ENCODE results near the gene KRTAP19-1.
"Not testable (repeated sequence)": the region's sequence is repeated elsewhere in the genome, so short reads cannot be mapped to it uniquely, and the experiment has no call there.

Gene KRTAP19-1

DNA sequence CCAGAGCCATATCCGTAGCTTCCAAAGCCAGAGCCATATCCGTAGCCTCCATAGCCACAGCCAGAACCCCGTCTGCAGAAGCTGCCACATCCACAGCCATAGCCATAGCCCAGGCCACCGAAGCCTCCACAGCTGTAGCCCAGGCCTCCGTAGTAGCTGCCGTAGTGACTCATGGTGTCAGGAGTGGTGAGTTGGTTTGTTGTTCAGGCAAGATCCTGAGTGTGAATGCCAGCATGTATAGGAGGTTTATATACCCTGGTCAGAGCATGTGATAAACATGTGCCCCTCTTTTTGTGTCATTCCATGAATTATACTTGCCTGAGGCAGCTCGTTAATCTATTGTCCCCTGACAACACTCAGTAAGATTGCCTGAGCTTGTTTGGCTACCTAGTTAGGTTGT is at the start of gene KRTAP19-1:
TSS of gene KRTAP19-1 (minus strand) at position 223 of the 400 bp plus-strand sequence. CDS start at position 173, 50 bp downstream.
- DNase-seq (ENCODE audit: low read depth, low spot score) = no peak

DNA sequence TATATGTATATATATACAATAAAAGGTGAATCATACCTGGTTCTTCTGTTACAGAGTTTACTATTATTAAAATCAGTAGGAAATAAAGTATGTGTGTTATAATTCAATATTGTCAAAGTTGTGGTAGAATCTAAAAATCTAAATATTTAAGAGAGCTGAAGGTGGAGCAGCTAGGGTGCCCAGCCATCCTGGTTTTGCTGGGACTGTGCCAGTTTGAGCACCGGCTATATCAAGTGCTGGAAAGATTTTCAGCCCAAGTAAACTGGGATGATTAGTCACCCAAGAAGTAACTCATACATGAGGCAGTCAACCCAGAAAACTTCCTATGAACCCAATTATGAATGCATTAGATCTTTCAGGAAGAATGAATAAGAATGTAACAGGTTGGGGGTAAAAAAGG is 38.7 kb upstream of the KRTAP19-1 start:
- DNase-seq (ENCODE audit: low read depth, low spot score) = no peak

DNA sequence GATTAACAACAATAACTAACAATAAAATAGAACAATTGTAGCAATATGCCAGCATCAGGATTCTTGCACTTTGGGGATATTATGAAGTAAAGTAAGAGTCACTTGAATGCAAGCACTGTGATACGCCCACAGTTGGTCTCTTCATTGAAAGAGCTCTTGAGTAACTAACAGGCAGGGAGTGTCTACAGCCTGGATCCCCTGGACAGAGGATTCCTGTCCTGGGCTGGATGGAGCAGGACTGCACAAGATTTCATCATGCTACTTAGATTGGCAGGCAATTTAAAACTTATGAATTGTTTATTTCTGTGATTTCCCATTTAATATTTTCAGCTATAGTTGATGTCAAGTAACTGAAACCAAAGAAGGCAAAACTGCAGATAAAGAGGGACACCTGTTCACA is 35.5 kb upstream of the KRTAP19-1 start:
- DNase-seq (ENCODE audit: low read depth, low spot score) = no peak

DNA sequence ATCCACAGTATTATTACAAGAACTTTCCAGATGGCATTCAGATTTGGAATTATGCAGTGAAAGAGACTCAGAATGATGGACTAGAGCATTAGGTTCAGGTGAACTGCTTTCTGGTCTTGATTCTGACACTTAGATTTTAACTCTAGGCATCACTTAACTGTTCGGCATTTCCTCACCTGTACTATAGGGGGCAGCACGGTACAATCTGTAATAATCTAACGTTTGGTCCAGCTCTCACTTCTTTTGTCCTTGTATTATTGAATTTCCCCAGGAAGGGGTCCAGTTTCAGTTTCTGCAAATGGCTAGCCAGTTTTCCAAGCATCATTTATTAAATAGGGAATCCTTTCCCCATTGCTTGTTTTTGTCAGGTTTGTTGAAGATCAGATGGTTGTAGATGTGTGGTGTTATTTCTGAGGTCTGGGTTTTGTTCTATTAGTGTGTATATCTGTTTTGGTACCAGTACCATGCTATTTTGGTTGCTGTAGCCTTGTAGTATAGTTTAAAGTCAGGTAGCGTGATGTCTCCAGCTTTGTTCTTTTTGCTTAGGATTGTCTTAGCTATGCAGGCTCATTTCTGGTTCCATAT is 25.5 kb upstream of the KRTAP19-1 start:
- DNase-seq (ENCODE audit: low read depth, low spot score) = not testable (repeated sequence)

DNA sequence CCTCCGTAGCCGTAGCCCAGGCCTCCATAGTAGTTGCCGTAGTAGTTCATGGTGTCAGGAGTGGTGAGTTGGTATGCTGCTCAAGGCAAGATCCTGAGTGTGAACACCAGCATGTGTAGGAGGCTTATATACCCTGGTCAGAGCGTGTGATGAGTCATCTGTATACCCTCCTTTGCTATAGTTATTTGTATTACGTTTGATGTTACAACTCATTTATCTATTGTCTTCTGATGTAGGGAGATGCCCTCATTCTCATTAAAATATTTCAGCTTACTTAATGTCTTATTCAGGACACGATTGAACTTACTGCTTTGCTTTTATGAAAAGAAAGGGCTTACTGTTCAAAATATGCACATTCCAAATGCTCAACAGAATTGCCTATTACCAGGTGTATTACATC is 21.9 kb upstream of the KRTAP19-1 start, which contains the start of gene KRTAP19-5:
TSS of gene KRTAP19-5 (minus strand) at position 101 of the 400 bp plus-strand sequence. CDS start at position 50, 51 bp downstream.
- DNase-seq (ENCODE audit: low read depth, low spot score) = no peak

DNA sequence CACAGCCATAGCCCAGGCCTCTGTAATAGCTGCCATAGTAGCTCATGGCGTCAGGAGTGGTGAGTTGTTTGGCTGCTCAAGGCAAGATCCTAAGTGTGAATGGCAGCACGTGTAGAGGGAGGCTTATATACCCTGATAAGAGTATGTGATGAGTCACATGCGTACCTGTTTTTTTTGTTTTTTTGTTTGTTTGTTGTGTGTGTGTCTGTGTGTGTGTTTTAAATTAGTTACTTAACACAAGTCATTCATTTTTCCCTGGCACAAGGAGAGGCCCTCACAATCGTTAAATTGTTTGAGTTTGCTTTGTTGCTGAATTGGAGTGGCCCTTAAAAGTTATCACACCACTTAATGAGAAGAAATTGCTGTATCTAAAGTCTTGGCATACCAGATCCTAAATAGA is 16.9 kb upstream of the KRTAP19-1 start, which contains the start of gene KRTAP19-4:
TSS of gene KRTAP19-4 (minus strand) at position 101 of the 400 bp plus-strand sequence. CDS start at position 46, 55 bp downstream.
- DNase-seq (ENCODE audit: low read depth, low spot score) = no peak

DNA sequence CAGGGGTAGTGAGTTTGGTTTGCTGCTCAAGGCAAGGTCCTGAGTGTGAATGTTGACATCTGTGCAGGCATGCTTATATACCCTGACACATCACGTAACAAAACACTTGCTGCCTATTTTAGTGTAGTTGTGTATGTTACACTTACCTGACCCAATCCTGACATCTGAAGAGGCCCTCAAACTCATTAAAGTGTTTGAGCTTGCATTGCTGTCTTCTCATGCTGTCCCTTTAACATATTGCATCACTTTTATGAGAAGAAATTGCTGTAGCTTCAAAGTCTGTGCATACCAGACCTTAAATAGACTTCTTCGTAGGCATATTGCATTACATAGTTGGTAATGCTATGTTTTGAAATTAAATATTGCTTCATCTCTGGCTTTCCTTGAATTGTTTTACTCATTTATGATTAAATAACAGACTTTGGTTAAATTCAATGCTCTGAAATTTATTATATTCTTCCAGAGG is 11.8 kb upstream of the KRTAP19-1 start, which contains the start of gene KRTAP19-3:
TSS of gene KRTAP19-3 (minus strand) at position 51 of the 466 bp plus-strand sequence. CDS start 56 bp downstream, outside the sequence.
- no peak for DNase-seq (ENCODE audit: low read depth, low spot score)

DNA sequence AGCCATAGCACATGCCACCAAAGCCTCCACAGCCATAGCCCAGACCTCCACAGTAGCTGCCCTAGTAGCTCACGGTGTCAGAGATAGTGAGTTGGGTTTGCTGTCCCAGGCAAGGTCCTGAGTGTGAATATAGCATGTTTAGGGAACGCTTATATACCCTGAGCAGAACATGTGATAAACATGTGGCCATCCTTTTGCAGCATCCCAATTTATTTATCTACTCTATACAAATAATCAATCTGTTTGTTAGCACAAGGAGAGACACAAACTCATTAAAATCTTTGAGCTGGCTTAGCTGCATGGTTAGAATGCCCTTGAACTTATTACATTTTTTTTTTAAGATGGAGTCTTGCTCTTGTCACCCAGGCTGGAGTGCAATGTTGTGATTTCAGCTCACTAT is 7.2 kb upstream of the KRTAP19-1 start, which contains the start of gene KRTAP19-2:
TSS of gene KRTAP19-2 (minus strand) at position 101 of the 400 bp plus-strand sequence. CDS start at position 13, 88 bp downstream.
- no peak for DNase-seq (ENCODE audit: low read depth, low spot score)

DNA sequence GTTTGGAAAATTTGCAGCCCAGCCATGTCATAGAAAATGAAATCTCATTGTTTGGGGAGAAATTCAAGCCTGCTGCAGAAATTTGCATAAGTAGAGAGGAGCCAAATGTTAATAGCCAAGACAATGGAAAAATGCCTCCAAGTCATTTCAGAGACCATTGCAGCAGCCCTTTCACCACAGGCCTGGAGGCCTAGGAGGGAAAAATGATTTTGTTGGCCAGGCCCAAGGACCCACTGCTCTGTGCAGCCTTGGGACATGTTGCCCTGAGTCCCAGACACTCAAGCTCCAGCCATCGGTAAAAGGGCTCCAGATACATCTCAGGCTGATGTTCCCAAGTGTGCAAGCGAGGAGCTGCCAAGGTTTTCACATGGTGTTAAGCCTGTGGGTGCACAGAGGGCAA is 6.0 kb upstream of the KRTAP19-1 start:
- DNase-seq (ENCODE audit: low read depth, low spot score) = no peak

DNA sequence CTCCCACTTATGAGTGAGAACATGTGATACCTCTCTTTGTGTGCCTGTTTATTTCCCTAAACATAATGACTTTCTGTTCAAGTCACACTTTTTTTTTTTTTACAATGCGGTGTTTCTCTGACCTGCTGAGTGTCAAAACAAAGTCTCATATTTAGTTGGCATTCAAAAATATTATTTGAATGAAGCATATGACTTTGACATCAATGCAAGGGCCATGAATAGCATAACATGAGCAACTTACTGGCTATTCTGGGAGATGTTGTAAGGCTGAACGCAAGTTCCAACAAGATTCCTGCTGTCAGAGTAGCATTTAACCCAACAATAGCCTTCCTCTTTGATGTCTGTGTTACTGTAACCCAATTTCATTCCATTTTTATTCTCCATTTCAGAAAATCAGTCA is 2.0 kb upstream of the KRTAP19-1 start:
- DNase-seq (ENCODE audit: low read depth, low spot score) = no peak

DNA sequence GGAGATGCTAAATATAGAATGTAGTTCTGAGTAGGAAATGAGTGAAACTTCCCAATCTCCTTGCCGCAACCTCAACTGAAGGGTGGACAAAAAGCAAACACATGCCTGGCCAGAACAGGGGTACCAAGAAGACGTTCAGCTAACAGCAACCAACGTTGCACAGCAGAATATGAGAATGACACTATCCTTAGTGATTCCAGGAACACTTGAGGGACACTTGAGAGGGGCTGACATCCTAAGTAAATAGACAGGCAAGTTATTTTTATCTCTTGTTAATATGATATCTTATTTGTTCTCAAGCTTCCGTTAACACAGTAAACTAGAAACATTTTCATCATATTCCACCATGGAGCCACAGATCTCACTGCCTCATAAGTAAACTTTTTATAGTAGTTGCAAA is 908 bp downstream of the KRTAP19-1 start:
- DNase-seq (ENCODE audit: low read depth, low spot score) = no peak

DNA sequence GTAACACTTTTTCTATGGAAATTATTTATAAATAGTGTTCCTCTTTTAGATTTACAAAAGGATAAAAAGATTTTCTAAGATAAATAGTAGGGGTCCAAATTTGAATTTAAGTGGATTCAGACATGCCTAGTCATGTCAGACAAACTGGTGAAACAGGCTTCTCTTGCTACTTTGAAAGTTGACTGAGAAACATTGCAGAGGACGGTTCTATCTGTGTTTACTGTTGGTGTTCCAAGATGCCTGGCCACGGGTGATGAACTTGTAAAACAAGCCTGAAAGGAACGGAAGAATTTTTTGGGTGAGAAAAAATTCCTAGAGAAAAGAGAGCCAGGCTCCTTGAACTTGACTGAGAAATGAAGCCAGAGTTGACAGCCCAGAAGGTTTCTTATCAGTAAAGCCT is 2.2 kb downstream of the KRTAP19-1 start:
- no peak for DNase-seq (ENCODE audit: low read depth, low spot score)

DNA sequence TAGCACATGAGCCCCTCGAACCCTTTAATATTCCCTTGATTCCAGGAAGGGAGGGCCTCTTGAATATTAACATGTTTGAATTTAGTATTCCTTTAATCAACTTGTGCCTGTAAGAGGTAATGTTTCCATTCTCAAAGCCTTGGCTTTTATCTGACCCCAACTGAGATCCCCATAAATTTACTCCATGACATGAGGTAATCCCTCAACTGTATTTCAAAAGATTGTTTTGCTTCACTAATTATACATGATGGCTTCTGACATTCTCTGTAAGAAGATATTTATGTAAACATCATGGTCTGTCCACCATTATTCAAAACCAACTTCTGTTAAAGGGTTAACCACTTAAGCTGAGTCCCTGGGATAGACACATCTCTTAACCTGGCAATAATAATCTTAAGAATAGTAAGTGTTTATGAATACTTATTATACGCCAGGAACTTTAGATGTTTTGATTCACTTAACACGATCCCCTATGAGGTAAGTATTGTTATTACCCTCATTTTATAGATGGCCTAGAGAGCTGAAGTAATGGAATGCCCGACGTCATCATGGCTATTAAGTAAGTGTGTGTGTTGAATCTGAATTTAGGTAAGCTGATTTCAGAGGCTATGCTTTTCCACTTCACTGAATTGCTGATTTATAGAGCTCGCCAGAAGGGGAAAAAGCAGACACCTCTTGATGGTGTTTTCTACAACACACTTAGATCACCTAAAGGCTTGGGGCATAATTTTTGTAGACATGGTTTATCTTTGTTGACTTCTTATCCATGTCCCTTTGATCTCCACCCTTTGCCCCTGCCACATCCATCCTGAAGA is 11.1 kb downstream of the KRTAP19-1 start:
- DNase-seq (ENCODE audit: low read depth, low spot score) = no peak

DNA sequence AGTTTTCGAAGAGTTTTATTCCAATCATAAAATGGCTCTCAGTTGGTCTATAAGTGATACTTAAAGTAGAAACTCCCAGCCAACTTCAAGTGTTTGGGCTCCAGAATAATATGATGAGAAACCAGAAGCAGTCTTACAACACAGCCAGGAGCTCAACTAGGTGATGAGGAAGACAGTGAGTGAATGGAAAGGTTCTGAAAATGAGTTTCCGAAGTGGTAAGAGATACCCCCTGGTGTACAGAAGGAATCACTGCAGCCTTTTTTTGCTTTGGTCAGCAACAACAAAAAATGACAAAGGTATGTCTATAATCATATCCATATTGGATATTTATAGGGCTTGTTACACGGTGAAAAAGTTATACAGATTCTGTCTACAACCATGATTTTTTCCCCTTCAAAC is 16.5 kb downstream of the KRTAP19-1 start:
- DNase-seq (ENCODE audit: low read depth, low spot score) = no peak

DNA sequence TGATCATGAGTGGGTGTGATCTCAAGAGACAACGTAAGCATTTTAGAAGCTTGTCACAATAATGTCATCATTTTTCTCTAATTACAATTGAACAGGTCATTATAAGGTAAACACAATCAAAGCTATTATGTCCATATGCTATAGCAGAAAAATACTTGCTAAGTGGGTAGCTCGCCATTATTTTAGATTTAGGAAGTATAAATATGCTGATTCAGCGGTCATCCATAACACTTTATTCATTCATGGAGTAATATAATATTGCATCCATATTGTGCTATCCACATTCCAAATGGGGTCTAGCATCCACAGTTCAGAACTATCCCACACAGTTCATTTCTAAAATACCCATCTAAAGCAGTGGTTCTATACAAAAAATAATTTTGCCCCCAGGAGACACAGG is 31.7 kb downstream of the KRTAP19-1 start:
- no peak for DNase-seq (ENCODE audit: low read depth, low spot score)

DNA sequence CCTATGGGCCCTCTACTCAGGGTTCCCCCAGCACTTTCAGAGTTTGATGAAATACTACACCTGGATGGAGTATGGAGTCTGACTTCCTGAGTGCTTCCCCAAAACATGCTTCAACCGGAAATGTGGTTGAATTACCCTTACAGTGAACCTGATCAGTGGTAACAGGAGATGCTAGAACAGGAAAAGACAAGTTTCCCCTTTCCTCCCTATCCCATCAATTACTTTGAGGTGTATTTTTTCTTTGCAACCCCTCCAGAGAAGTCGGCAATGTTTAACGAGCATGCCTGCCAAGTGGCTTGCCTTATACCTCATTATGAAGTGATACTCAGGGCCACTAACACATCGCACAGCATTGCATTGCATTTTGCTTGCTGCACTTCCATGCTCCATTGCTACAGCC is 33.1 kb downstream of the KRTAP19-1 start:
- DNase-seq (ENCODE audit: low read depth, low spot score) = no peak

DNA sequence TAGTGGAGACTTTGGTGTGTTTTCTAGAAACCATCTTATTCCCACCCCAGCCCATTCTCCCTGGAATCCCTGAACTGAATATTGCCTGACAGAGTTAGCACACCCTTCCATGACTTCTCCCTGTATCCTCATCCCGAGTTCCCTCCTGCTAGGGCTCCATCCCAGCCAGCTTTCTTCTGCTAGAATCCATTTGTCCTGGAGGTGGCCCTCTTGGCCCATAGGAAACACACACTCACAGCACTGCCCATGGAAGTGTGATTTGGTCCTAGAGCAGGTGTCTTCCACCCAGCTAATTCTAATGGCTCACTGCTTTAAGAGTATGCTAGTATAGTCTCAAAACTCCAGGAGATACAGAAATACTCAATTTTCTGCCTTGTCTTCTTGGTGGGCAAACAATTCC is 36.0 kb downstream of the KRTAP19-1 start:
- DNase-seq (ENCODE audit: low read depth, low spot score) = no peak

DNA sequence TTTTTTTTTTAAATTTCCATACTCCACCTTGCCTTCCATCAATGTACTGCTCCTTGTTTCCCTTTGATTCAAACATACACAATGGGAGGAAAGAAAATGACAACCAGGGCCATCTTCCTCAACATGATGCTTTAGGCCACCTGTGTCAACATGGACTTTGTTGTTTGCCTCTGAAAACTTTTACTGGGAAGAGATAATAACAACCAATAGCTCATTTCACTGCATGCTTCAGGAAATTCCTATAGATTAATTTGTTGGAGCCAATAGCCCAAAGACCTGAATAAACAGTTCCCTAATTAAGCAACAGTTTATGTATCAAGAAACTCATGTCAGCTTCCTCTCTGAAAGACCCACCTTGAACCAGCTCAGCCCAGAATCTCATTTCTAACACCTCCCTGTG is 36.9 kb downstream of the KRTAP19-1 start:
- no peak for DNase-seq (ENCODE audit: low read depth, low spot score)

DNA sequence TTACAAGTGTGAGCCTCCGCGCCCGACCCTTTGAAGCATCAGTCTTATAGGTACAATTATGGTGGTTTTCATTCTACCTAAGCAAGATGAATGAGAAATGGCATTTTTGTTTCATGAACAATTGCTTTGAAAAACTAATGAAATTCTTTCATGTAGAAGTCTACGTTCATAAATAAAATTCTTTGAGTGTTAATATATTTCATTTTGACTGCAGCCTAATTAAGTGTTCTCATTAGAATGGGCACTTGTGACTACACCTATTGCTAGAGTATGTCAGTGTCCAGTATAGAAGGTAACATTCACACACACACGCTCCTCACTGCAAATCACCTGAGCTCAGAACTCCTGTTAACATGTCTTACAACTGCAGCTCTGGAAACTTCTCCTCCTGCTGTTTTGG is 40.2 kb downstream of the KRTAP19-1 start, which contains the start of gene KRTAP15-1:
TSS of gene KRTAP15-1 (plus strand) at position 301 of the 400 bp plus-strand sequence. CDS start at position 354, 53 bp downstream.
- DNase-seq (ENCODE audit: low read depth, low spot score) = no peak

DNA sequence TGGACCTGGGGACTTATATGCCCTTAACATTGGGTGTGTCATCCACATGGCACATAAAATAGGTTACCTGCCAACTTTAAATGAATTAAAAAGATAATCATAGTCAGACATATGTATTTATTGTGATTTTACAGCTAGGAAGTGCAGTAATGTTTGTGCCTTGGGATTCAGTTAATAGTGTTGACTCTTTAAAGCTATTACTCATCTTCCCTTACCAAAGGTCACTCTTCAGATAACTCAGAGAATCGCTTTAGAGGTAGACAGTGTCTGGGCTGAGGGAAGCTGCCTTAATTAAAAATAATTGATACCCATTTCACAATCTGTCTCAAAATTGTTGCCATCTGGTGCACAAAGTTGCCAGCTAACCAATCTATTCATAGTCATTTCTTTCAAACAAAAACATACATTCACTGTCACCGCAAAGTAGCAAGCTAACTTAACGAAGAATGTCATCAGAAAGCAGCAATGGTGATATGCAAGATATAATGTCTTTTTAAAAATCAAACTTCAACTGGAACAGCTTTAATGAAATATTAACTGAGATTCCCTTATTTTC is 43.1 kb downstream of the KRTAP19-1 start:
- no peak for DNase-seq (ENCODE audit: low read depth, low spot score)

DNA sequence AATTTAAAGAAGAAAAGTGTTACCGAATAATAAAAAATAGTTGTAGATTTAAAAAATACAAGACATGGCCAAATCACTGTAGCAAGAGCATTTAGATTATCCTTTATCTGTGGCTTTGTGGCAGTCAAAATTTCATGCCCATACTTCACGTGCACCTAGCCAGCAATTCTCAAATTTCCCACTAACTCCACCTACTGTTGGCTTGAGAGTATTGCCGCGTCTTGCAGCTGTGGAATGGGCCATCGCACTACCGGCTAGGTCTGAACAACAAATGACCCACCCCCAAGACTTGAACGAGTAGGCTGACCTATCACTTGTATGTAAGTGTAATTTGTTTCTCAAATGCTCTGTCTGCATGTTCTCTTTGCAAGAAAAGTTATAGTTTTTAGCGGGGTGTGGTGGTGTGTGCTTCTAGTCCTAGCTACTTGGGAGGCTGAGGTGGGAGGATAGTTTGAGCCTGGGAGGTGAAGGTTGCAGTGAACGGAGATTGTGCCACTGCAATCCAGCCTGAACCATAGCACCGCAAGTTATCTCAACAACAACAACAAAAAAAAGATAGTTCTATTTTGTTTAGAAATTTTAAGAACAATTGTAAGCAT is 46.0 kb downstream of the KRTAP19-1 start:
- DNase-seq (ENCODE audit: low read depth, low spot score) = no peak
